MCF 10A (cell line): ENCODE data around the gene MNT. TPM values are rescaled to one million over a fixed set of nuclear protein-coding genes. Genes with fewer than 3 reads are reported as not detected.

Source experiments
- BruUV-seq: library from RNA; stranded (reverse); fragments of 400-500 nt; replicated peaks from 2 replicates; lab custom pipeline; 2021; lab: Mats Ljungman, UMichigan
- CTCF ChIA-PET: fragments of 300-600 bp; sonication (Branson Sonifier 250); formaldehyde crosslinking; extraction: SDS; loops from one replicate; lab custom pipeline; 2021; ENCODE audit warnings: antibody characterized with exemption, inconsistent platforms; lab: Yijun Ruan, JAX
- POLR2A ChIA-PET: fragments of 300-600, 350-650 bp; sonication (Branson Sonifier 250); formaldehyde crosslinking; extraction: SDS; loops from one replicate; lab custom pipeline; 2020; ENCODE audit warnings: antibody characterized with exemption, inconsistent platforms; lab: Yijun Ruan, JAX
- DNase-seq: peaks from one replicate; pipeline ENCODE4 v3.0.0-alpha.2; 2018; ENCODE audit not compliant: unreplicated experiment
- H3K27ac Mint-ChIP-seq: one replicate; pipeline ENCODE4 v1.8.0; 2022; ENCODE audit warnings: mild to moderate bottlenecking, low read depth, mixed read lengths; ENCODE audit not compliant: unreplicated experiment
- H3K27me3 Mint-ChIP-seq: one replicate; pipeline ENCODE4 v1.8.0; 2022; ENCODE audit warnings: mixed read lengths; ENCODE audit not compliant: insufficient read depth, unreplicated experiment
- H3K36me3 Mint-ChIP-seq: one replicate; pipeline ENCODE4 v1.8.0; 2022; ENCODE audit warnings: mild to moderate bottlenecking, moderate library complexity, mixed read lengths; ENCODE audit not compliant: insufficient read depth, unreplicated experiment
- H3K4me1 Mint-ChIP-seq: one replicate; pipeline ENCODE4 v1.8.0; 2022; ENCODE audit warnings: mixed read lengths; ENCODE audit not compliant: insufficient read depth, unreplicated experiment
- H3K4me3 Mint-ChIP-seq: one replicate; pipeline ENCODE4 v1.8.0; 2022; ENCODE audit warnings: mild to moderate bottlenecking, moderate library complexity, mixed read lengths; ENCODE audit not compliant: unreplicated experiment
- H3K9me3 Mint-ChIP-seq: one replicate; pipeline ENCODE4 v1.8.0; 2022; ENCODE audit warnings: mixed read lengths; ENCODE audit not compliant: unreplicated experiment
- CTCF ChIP-seq: fragments of 200-600 bp; IDR thresholded peaks from one replicate; pipeline ENCODE4 v1.8.0; 2022; ENCODE audit warnings: antibody characterized with exemption, mild to moderate bottlenecking; ENCODE audit not compliant: unreplicated experiment
- intact Hi-C: fragments of 100-400 bp; cut with micrococcal nuclease; formaldehyde crosslinking; loops from 2 replicates; pipeline ENCODE4 v1.14.1; 2022
- total RNA-seq: library from RNA; stranded (reverse); gene quantifications from 2 replicates; pipeline ENCODE4 v1.2.3, GENCODE V29; 2022

The MNT gene
- total RNA-seq, 1 experiment from 2014 or later = 25.5 TPM

- Mint-ChIP-seq H3K4me1 (peaks cover 9% of the 10 kb centered on the region), H3K27me3 (no peaks in the 10 kb centered on the region), H3K4me3 (no peak overlapping the region), H3K9me3 (no peaks in the 10 kb centered on the region), H3K27ac (no peak overlapping the region), H3K36me3 (peaks cover 41% of the 10 kb centered on the region)
- CTCF ChIA-PET = interaction anchor here (0.6 to 1.9 kb wide), 6 partner anchors 19 to 318 kb away, joined by 3 to 10 read pairs (median 3); no protein-coding TSS in a partner anchor
- TF ChIP-seq CTCF = no peak
- intact Hi-C loops = no loop called here
- POLR2A ChIA-PET = interaction anchor here (0.6 to 1.3 kb wide), 3 partner anchors 20 to 89 kb away, joined by 3 to 4 read pairs (median 3); no protein-coding TSS in a partner anchor
- no TSS peak for BruUV-seq
- no peak for DNase-seq
These were observed 20.7 kb upstream of the MNT start for GRCh38 chr17:2421315-2422147.

- intact Hi-C loops = no loop called here
- DNase-seq = no peak
- TSS peak; percentile 29 for BruUV-seq
- CTCF ChIA-PET = interaction anchor here (14.4 kb wide), 1 partner anchor 38 kb away, joined by 309 read pairs; no protein-coding TSS in a partner anchor
- Mint-ChIP-seq H3K9me3 (no peaks in the 10 kb centered on the region), H3K27me3 (no peaks in the 10 kb centered on the region), H3K4me1 (peaks cover 9% of the 10 kb centered on the region), H3K36me3 (peaks cover 27% of the 10 kb centered on the region), H3K4me3 (no peak overlapping the region), H3K27ac (no peak overlapping the region)
- no peak for TF ChIP-seq CTCF
- POLR2A ChIA-PET = interaction anchor here (0.6 to 0.7 kb wide), 2 partner anchors 18 to 30 kb away, joined by 3 to 4 read pairs; no protein-coding TSS in a partner anchor
These were observed 19.3 kb upstream of the MNT start for GRCh38 chr17:2420176-2420575.

GRCh38 chr17:2419486-2419885 lies 18.6 kb upstream of the MNT start:
- ChIA-PET CTCF (interaction anchor here (14.4 kb wide), 1 partner anchor 37 kb away, joined by 309 read pairs; no protein-coding TSS in a partner anchor), POLR2A (interaction anchor here (0.7 to 1.0 kb wide), 2 partner anchors 15 to 17 kb away, joined by 3 to 4 read pairs; no protein-coding TSS in a partner anchor)
- Mint-ChIP-seq H3K4me1 (peaks cover 9% of the 10 kb centered on the region), H3K9me3 (no peaks in the 10 kb centered on the region), H3K27ac (no peak overlapping the region), H3K27me3 (no peaks in the 10 kb centered on the region), H3K36me3 (peaks cover 25% of the 10 kb centered on the region), H3K4me3 (no peak overlapping the region)
- no TSS peak for BruUV-seq
- no peak for TF ChIP-seq CTCF
- intact Hi-C loops = no loop called here
- DNase-seq = no peak

- intact Hi-C loops = no loop called here
- no peak for DNase-seq
- H3K4me3 Mint-ChIP-seq = no peak overlapping the region
- TF ChIP-seq CTCF = no peak
- H3K9me3 Mint-ChIP-seq = no peaks in the 10 kb centered on the region
- peaks cover 31% of the 10 kb centered on the region for H3K36me3 Mint-ChIP-seq
- no TSS peak for BruUV-seq
- H3K4me1 Mint-ChIP-seq = peaks cover 6% of the 10 kb centered on the region
- H3K27me3 Mint-ChIP-seq = no peaks in the 10 kb centered on the region
- CTCF ChIA-PET = interaction anchor here (0.6 to 14.4 kb wide), 3 partner anchors 12 to 244 kb away, joined by 3 to 309 read pairs (median 5); no protein-coding TSS in a partner anchor
- POLR2A ChIA-PET = interaction anchor here (0.9 to 3.8 kb wide), 5 partner anchors 12 to 67 kb away, joined by 3 to 39 read pairs (median 4); partner anchors contain the start of gene MNT
- H3K27ac Mint-ChIP-seq = peak overlapping the region; percentile 27
These were observed 17.7 kb upstream of the MNT start for GRCh38 chr17:2418572-2418971.
